ENCODE results near the gene TRIM44.

DNA sequence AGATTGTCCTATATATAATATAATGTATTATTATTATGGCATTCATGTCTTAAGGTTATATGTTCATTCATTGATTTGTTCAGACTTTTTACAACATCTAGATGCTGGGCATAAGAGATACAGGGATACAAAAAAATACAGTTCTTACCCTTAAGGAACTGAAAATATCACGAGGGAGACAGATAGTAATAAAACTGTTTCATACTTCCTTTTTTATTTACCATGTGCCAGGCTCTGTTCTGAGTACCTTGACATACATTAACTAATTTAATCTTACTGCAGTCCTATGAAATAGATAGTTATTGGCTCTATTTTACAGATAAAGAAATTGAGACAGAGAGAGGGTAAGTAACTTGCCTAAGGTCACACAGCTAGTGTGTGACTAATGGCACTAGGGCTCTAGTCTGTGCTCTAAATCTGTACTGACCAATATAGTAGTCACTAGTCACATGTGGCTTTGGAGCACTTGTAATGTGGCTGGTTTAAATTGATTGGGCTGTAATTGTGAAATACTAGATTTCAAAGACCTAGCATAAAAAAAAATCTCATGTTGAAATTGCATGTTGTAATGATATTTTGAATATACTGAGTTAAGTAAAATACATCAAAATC lies 21.3 kb downstream of the TRIM44 start:
- TF ChIP-seq, protein P1, sequence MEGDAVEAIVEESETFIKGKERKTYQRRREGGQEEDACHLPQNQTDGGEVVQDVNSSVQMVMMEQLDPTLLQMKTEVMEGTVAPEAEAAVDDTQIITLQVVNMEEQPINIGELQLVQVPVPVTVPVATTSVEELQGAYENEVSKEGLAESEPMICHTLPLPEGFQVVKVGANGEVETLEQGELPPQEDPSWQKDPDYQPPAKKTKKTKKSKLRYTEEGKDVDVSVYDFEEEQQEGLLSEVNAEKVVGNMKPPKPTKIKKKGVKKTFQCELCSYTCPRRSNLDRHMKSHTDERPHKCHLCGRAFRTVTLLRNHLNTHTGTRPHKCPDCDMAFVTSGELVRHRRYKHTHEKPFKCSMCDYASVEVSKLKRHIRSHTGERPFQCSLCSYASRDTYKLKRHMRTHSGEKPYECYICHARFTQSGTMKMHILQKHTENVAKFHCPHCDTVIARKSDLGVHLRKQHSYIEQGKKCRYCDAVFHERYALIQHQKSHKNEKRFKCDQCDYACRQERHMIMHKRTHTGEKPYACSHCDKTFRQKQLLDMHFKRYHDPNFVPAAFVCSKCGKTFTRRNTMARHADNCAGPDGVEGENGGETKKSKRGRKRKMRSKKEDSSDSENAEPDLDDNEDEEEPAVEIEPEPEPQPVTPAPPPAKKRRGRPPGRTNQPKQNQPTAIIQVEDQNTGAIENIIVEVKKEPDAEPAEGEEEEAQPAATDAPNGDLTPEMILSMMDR (IDR thresholded peaks at IDR 0.05) = no peak
- TF ChIP-seq POLR2A (IDR thresholded peaks at IDR 0.05) = no peak
